ENCODE results near the gene HSPB2.
"Not testable (repeated sequence)": the region's sequence is repeated elsewhere in the genome, so short reads cannot be mapped to it uniquely, and the experiment has no call there.

HSPB2 gene

DNA sequence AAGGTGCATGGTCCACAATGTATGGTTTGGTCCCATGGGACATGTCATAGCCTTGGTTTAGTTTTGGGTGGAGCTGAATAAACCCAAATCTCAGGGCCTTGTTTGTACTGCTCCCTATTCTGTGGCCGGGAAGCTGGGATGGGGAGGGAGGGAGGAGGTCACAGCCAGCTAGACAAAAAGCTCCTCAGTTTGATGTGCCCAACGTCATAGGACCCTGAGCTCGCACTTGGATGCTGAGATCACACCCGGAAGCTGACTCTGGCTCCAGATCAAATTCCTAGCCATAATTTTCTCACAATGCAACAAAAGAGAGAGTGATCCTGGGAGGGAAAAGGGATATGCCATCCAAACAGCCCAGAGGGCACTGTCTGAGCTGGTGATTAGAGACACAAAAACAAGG, 1.5 kb downstream of the HSPB2 start:
- DNase-seq (ENCODE audit: low read depth) = no peak

- no peak for DNase-seq (ENCODE audit: low read depth)
Observed at GRCh38 chr11:111916768-111917167, 4.2 kb downstream of the HSPB2 start.

- no peak for DNase-seq (ENCODE audit: low read depth)
Observed at GRCh38 chr11:111917312-111917711, 4.8 kb downstream of the HSPB2 start.

- no peak for DNase-seq (ENCODE audit: low read depth)
Observed at GRCh38 chr11:111917788-111918187, 5.3 kb downstream of the HSPB2 start.

DNA sequence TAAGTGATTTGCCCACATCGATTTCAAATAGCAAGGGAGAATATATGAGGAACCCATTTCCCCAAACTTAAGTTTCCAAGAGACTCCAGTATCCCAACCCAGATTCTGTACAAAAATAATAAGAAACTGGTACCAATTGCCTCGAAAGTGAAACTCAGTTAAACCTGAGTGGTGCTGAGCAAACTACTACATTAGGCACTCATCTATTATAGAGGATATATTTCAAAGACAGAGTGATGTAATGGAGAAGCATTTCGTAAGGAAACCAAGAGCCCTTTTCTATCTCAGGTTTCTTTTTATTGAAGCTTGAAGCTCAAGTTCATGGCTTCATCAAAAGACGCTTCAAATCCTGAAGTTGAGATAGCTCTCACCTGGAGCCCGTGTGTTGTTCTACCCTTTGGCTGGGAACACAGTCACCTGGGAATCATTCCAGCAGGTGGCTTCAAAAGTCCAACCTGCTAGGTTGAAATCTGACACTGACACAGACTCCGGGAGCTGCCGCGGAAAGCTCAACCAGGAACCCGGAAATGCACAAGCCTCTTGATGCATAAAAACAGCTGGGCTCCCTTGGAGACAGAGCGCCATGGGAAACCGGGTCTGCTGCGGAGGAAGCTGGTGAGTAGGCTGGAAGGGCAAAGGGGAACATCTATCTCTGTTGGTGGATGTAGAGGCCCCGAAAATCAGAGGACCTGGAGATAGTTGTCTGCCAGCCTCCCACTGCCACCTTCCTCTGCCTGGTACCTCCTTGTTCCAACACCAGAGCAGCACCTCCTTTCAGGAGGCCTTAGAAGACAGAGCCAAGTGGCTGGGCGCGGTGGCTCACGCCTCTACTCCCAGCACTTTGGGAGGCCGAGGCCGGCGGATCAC, 6.1 kb downstream of the HSPB2 start, which contains the start of gene C11orf52:
Gene C11orf52, plus strand, starts transcription at position 524 of the 867 bp plus-strand sequence. Its CDS starts 60 bp downstream, at position 584.
- no peak for DNase-seq (ENCODE audit: low read depth)

DNA sequence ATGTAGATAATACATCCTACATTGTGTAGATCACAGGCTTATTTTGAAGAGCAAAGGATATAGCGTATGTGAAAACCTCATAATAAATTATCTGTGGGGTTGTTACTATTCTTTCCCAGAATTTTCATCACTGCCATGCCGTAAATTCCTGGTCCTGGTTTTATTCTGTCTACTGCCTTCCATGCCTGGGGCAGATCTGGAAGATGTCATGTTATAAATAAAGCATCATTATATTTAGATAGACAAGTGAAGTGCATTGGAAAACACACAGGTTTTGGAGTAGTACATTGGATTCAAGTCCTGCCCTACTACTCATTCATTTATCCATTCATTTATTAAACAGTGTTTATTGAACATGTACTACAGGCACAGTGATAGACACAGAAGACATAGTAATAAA, 8.4 kb downstream of the HSPB2 start:
- DNase-seq (ENCODE audit: low read depth) = no peak

DNA sequence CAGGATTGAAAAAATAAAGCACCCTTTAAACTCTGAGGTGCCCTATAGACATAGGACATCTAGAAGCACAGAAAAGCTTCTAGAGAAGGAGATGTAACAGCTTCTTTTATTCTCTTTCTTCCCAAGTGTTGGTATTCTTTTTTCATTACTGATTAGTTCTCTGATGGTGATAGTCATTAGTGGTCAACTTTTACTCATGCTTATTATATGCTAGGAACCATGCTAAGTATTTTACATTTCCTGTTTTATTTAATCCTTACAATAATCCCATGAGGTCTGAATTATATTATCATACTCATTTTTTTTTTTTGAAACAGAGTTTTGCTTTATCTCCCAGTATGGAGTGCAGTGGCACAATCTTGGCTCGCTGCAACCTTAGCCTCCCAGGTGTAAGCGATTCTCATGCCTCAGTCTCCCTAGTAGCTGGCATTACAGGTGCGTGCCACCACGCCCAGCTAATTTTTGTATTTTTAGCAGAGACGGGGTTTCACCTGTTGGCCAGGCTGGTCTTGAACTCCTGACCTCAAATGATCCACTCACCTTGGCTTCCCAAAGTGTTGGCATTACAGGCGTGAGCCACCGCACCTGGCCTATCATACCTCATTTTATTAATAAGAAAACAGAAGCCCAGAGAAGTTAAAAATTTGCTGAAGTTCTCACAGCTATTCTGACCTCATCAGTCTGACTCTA, 9.2 kb downstream of the HSPB2 start:
- no peak for DNase-seq (ENCODE audit: low read depth)

DNA sequence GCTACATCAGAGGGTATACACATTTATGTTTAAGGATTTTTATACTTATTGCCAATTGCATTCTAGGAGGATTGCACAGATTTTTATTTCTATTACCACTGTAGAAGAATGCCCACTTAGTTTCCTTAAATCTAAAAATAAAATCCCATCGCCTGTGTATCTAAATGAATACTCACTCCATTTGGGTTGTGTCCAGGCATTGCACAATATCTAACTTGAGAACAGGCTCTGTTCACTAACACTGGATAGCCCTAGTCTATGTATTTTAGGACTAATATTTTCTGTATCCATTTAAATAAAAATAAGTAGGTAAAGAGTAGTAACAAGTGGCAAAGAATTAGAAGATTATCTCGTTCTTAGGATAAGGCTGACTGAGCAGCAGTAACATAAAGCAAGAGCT, 10.3 kb downstream of the HSPB2 start:
- no peak for DNase-seq (ENCODE audit: low read depth)

- no peak for DNase-seq (ENCODE audit: low read depth)
Observed at GRCh38 chr11:111923351-111923788, 10.8 kb downstream of the HSPB2 start.

DNA sequence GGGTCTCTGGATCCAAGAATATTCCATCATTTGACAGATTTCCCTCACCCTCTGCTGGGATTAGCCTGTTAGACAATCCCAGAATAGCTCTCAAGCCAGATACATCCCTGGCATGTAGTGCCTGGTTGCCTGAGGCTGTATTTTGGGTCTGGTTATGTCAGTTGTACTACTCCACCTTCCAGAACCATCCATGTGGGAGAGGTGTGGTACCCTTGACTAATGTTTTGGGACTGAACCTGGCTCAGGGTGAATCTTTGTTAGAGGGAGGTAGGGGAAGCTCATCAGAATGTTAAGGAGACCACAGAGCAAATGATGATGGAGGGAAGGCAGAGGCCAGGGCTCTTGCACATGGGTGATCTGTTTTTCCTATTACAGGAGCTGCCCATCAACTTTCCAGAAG, 11.4 kb downstream of the HSPB2 start:
- DNase-seq (ENCODE audit: low read depth) = no peak

GRCh38 chr11:111925953-111926352, 13.4 kb downstream of the HSPB2 start:
- no peak for DNase-seq (ENCODE audit: low read depth)

DNA sequence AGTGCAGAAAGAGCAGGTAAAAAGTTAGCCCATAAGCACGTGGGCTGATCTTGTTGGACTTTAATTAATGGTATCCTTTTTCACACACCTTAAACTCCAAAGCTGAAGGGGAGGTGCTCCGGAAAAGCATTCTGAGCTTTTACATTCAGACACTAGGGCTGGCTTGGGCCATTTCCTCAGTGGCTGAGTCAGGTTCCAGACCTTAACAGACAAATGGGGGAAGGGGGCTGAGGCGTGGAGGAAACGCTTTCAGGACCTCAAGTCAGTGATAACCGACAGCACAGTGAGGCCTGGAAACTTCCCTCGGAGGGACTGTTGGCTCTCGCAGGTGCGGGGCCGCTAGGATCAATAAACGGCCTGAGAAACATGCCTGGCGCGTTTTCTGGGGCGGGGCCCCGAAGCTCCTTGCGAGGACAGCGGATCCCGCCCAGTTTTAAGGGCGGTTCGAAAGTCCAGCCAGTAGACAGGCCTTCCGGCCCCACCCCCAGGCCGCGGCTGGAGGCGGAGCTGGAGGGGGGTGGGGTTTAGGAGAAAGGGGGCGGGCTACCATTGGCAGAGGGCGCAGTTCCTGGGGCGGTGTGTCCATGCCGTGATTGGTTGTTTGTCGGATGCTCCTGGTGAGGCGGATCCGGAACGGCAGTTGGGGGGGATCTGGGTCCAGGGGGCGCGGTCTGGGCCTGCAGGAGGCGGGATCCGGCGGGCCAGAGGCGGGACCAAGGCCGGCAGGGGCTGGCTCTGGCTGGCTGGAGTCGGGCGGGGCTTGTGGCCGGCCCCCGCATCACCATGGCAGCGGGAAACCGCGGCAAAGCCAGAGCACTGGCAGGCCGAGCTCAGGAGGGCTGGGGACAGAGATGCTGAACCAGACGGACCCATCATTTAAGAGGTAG, 14.2 kb downstream of the HSPB2 start:
- peak; percentile 95 for DNase-seq (ENCODE audit: low read depth)

GRCh38 chr11:111930472-111930871, 17.9 kb downstream of the HSPB2 start:
- no peak for DNase-seq (ENCODE audit: low read depth)

- no peak for DNase-seq (ENCODE audit: low read depth)
Observed at GRCh38 chr11:111932611-111932950, 20.0 kb downstream of the HSPB2 start.

GRCh38 chr11:111933176-111933575, 20.6 kb downstream of the HSPB2 start:
- DNase-seq (ENCODE audit: low read depth) = not testable (repeated sequence)

- no peak for DNase-seq (ENCODE audit: low read depth)
Observed at GRCh38 chr11:111933872-111934271, 21.3 kb downstream of the HSPB2 start.

- no peak for DNase-seq (ENCODE audit: low read depth)
Observed at GRCh38 chr11:111934306-111934705, 21.8 kb downstream of the HSPB2 start.

- no peak for DNase-seq (ENCODE audit: low read depth)
Observed at GRCh38 chr11:111935317-111936039, 22.9 kb downstream of the HSPB2 start.

DNA sequence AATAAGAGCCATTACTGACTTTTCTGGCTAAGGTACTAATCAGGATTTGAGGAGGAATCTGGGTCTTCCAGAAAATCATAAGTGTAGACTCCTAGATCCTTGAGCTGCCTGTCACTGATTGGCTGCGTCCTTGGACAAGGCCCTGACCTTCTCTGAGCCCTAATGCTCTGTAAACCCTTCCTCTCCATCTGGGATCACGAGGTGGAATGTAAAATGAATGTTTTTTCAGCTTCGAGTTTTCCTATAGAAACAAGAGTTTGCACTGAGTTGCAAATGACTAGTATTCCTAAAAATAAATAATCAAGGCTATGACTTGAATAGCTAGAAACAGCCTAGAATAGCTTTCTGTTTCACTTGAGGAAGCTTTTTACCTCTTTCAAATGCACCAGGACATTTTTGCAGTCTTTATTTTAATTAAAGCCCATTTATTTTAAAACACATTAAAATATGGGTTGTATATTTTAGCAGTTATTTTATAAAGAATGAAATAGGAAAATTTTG, 23.6 kb downstream of the HSPB2 start:
- no peak for DNase-seq (ENCODE audit: low read depth)

- no peak for DNase-seq (ENCODE audit: low read depth)
Observed at GRCh38 chr11:111937461-111937769, 24.9 kb downstream of the HSPB2 start.

DNA sequence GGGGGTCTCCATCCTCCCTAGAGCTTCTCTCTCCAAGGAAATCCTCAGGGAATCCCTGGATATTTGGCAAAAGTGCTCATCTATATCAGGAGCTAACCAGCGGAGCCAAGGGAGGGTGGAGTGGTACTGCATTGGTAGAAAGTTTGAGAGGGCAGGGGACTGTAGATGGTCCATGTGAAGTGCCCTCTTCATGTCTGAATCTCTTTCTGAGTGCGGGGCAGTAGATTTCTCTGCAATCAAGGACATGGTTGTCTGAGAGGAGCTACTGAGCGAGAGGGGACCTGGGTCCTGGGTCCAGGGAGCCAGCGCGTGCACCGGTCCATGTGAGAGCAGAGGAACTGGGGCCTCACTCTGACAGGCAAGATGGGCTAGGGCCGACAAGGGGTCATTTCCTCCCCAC, 25.3 kb downstream of the HSPB2 start:
- no peak for DNase-seq (ENCODE audit: low read depth)

- DNase-seq (ENCODE audit: low read depth) = no peak
Observed at GRCh38 chr11:111938687-111939160, 26.2 kb downstream of the HSPB2 start.
